ENCODE results near the gene FLVCR1.

FLVCR1 gene

GRCh38 chr1:212945463-212946160 is 87.5 kb downstream of the FLVCR1 start:
- no peak for DNase-seq (ENCODE audit: low read depth in 2 of 2)

- no peak for DNase-seq (ENCODE audit: low read depth in 2 of 2)
Measured at GRCh38 chr1:212946872-212947271, 88.8 kb downstream of the FLVCR1 start.
